HG03039 (cell line): Measurements from ENCODE around the gene CXCL17.

Experiments used
- ATAC-seq: cut with Tn5 transposase; IDR thresholded peaks from one replicate; pipeline ENCODE4 v1.9.1; 2021; ENCODE audit warnings: mild to moderate bottlenecking, moderate library complexity; ENCODE audit not compliant: unreplicated experiment

CXCL17 gene

DNA sequence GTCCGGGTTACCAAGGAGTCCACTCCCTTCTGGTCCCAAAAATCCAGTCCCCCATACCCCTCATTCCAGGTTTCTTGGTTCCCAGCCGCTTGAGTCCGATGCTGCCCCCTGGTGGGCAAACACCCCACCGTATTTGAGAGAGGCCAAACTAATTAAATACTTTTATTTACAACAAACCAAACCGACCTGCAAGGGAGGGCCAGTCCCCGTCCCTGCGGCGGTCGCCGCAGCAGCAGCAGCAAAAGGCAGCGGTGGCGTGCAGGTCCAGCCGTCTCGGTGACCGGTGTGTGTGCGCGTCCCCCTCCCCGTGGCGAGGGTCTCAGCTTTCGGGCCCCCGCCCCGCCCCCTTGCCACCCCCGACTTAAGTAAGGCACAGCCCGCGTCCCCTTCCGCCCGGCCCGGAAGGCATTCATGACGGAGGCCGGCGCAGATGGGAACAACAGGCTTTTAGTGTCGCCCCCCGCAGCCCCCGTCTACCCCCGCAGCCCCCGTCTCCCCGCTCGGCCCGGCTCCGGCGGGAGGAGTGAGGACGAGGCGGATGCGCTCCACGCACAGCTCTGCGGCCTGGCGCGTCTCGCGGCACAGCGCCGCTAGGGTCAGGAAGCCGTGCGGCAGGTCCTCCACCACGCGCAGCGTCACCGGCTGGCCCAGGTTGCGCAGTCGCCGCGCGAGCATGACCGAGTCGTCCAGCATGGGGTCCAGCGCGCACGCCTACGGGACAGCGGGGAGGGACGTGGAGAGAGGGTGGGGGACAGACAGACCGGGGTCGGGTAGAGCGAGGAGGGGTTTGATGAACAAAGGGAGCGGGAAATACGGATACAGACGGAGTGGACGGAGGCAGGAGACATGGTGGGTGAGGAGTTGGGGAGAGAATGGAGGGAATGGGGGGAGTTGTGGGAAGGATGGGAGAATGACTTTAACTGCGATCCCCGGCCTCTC, 41.1 kb downstream of the CXCL17 start:
- no peak for ATAC-seq

DNA sequence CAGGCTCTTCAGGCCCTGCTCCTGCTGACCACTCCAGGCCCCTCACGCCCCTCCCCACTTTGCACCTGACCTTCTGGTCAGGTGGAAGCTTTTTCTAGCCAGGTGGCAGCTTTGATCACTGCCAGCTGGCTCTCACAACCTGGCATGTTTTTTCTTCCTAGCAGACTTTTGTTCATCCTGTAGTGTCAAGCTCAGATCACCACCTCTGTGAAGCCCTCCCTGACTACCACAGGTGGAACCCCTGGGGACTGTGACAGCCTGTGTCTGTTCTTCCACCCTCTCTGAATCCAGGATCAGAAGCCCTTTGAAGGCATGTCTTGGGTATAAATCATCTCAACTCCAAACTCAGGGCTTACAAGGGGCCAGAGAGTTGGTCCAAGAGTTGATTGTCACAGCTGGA, 42.3 kb downstream of the CXCL17 start:
- no peak for ATAC-seq

DNA sequence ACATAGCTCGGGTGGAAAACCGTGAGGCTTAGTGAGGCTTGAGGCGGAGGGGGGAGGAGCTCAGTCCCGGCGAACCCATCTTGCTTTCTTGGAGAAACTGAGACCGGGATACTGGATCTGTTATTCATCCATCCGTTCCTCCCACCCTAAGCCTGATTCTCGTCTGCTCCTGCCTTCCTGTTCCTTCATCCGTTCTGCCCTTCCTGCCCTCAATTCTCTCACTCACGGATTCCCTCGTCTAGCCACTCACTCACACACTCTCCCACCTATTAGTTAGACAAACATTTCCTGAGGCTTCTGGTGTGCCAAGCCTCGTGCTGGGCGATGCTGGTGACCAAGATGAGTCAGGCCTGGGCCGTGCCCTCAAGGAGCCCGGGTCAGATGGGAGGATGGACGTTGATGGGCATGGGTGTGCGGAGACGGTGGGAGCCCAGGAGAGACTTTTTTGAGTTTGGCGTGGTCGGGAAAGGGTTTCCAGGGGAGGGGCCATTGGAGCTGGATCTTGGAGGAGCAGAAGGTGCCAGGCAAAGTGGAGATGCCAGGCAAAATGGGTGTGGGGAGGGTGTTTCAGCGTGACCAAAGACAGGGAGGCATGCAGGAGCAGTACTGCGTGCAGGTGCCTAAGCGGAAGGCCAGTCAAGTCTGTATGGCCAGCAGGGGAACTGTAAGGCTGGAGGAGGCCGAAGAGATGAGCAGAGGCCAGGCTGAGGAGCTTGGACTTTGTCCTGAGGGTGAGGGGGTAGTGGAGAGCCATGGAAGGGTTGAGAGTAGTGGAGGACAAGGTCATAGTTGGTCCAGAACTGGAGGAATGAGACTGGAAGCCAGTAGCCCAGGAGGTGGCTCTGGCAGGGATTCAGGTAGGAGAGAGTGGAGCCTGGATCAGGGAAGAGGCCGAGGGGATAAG, 45.2 kb downstream of the CXCL17 start:
- no peak for ATAC-seq

DNA sequence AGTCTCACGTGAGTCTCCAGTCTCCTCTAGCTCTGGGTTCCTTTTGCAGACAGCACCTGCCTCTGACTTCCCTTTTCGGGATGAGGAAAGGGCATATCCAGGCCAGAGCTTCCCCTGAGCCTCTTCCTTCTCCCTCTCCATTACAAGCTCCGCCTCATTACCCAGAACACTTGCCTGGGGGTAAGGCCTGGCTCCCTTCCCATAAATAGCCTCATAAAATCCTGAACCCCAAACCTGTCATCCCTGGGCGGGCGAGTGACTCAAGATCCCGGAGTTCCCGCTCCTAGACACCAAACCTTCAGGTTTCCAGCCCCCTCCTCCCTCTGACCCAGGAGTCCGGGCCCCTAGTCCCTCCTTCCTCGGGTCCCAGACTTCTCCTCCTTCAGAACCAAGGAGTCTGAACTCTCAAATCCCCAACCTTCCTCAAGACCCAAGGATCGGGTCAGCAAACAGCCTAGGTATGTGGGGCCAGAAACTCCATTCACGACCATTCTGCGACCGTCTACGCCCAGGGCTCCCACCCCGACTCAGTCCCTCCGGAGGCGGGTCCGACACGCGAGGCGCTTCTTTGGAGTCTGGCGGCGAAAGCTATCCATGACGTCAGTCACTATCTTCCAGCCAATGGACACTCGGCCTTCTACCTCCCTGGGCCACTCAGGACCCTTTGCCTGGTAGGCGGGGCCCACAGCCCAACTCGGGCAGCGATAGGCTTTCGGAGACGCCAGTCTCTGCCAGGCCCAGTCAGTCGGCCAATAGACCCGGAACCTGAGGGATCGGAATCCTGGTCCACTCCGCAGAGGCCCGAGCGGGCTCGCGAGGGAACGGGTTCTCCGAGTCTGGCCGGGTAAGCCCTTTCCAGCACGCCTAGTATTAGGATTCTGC, 46.1 kb downstream of the CXCL17 start:
- peak; percentile 91 for ATAC-seq

DNA sequence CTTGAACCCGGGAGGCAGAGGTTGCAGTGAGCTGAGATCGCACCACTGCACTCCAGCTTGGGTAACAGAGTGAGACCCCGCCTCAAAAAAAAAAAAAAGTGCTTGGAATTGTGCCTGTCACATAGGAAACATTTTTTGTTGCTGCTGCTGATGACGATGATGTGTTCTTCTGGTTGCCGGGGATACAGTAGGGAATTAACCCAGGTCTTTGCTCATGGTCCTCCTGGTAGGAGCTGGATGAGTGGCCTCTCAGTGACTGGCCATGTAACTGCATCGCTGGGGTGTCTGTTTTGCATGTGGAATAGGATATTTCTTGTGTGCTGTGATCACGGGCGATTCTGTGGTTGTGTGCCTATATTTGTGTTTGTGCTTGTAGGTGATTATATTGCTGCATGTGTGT, 48.0 kb downstream of the CXCL17 start:
- ATAC-seq = no peak

DNA sequence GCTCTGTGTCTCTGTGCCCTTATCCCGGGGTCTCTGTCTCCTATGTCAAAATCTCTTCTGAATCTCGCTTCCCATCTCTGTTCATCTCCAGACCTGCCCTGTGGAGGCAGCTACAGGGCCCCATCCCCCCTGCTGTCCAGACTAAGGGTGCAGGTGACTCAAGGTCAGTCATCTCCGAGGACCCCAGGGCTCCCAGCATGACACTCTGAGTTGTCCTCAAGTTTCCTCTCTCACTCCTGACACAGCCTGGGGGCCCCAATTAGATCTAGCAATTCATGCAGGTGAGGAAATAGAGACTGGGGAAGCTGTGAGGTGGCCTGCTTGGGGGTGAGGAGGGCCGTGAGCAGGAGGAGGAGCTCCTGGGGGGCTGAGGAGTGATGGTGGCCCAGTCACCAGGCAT, 50.6 kb downstream of the CXCL17 start:
- ATAC-seq = no peak

DNA sequence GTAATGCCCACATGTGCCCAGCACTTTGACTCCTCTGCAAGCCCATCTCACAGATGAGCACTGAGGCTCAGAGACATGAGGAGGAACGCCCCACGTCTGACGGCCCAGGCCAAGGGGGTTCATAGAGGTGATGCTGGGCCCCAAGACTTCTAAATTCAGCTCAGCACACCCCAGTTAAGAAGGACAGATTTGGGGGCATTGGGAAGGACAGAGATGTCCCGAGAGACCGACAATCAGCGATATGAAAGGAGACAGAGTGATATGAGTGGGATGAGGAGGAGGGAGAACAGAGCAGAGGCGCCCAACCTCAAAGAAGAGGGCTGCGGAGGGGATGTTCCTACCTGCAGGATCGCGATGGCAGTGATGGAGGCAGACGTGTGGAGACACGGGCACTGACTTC, 52.8 kb downstream of the CXCL17 start, which contains the start of gene CNFN:
TSS of gene CNFN (minus strand) at position 399 of the 400 bp plus-strand sequence. CDS start 1,260 bp downstream, outside the sequence.
- no peak for ATAC-seq

DNA sequence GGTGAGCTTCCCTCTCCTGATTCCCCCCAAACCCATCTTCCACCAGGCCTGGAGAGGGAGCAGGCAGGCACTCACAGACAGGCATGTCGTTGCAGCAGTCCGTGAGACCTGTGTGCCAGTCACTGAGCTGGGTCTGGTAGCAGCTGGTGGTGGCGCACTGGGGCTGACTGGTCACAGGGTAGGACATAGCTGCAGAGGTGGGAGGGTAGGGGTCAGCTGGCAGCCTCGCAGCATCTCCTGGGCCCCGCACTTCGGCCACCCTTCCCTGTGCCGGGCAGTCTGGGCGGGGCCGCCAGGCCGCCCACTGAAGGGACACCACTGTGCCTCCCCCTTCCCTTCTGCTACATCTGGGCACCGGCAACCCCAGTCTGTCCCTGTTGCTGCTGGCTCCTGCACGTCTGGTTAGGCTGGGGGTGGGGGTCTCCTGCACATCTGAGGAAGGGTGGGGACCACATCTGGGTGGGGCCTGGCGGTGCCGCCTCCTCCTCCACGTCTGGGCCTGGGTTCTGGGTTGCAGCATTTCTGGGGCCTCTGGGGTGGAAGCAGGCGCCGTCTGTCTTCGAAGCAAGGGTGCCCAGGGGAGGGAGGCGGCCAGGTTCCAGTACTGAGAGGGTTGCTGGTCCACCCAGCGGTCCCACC, 53.8 kb downstream of the CXCL17 start:
- no peak for ATAC-seq

DNA sequence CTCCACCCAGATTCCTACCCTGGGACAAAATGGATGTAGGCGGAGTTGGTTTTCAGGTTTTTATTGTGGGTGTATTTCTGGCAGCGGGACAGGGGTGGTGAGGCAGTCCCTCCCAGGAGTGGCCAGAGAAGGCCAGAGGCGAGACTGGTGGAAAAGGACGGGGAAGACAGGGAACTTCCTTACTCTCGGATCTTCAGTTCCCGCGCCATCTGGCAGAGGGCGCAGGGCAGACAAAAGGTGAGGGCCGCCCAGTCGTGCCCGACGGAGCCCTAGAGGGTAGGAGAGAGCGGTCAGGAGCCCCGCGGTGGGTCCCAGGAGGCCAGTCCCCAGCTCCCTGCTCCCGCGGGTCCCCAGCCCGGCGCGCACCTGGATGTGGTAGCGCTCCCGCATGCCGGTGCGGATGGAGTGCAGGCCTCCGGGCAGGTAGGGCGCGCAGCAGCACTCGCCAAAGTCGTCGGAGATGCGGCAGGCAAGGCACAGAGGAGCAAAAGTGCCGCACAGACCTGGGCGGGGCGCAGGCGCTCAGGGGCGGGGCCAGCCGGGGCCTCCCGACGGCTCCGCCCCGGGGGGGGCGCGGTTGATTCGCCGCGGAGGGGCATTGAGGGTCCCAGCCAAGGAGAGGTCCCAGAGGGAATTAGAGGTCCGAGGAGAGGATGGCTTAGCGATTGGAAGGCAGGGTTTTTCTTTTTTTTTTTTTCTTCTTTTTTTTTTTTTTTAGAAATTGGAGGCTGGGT, 55.6 kb downstream of the CXCL17 start:
- ATAC-seq = no peak

DNA sequence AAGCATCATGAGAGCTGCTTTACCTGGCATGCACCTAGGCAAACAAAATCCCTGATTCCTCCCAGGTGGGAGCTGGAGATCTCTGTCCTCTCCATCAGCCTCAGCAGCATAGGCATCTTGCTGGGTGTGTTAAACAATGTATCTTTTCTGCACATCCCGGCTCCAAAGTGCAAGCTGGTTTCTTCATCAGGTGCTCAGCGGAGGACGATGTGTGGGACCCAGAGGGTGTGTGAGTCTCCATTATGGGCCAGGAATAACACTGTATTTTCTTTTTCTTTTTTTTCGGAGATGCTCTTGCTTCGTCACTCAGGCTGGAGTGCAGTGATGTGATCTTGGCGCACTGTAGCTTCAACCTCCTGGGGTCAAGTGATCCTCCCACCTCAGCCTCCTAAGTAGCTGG, 62.6 kb downstream of the CXCL17 start:
- ATAC-seq = no peak
